ENCODE results near the gene PRPF19.

The PRPF19 gene

DNA sequence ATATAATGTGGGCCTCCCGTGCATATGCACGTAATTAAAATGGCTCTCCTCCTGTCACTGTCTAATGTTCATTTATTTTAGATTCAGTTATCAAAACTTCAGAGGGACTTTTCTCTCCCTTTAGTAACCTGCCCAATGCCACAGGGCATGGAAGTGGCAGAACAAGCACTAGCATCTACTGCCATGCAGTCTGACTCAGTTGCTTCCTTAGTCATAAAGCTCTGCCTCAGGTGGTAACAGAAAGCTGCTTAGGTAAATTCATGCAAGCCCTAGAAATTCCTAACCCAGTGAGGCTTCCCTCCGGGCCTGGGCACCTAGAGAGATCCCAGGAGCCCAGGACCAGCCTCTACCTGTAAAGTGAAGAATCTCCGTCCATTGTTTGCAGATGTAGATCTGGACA, 8.9 kb downstream of the PRPF19 start:
- DNase-seq (ENCODE audit: low spot score): no peak
- H3K27ac ChIP-seq: no peak overlapping the region
- ChIA-PET POLR2A (ENCODE audit: low non-redundant PET) (no interaction called here), CTCF (interaction anchor here (3.1 kb wide), 1 partner anchor 67 kb away, joined by 25 read pairs; no protein-coding TSS in a partner anchor)
- no peak for TF ChIP-seq CTCF (conservative IDR thresholded peaks at IDR 0.05; ENCODE audit: low read depth)

- POLR2A ChIA-PET (ENCODE audit: low non-redundant PET): no interaction called here
- no peak overlapping the region for H3K27ac ChIP-seq
- CTCF ChIA-PET: interaction anchor here (0.7 to 2.3 kb wide), 2 partner anchors 65 to 123 kb away, joined by 3 to 6 read pairs; no protein-coding TSS in a partner anchor
- no peak for TF ChIP-seq CTCF (conservative IDR thresholded peaks at IDR 0.05; ENCODE audit: low read depth)
- DNase-seq (ENCODE audit: low spot score): no peak
Observed at GRCh38 chr11:60895687-60896086, 10.7 kb downstream of the PRPF19 start.

DNA sequence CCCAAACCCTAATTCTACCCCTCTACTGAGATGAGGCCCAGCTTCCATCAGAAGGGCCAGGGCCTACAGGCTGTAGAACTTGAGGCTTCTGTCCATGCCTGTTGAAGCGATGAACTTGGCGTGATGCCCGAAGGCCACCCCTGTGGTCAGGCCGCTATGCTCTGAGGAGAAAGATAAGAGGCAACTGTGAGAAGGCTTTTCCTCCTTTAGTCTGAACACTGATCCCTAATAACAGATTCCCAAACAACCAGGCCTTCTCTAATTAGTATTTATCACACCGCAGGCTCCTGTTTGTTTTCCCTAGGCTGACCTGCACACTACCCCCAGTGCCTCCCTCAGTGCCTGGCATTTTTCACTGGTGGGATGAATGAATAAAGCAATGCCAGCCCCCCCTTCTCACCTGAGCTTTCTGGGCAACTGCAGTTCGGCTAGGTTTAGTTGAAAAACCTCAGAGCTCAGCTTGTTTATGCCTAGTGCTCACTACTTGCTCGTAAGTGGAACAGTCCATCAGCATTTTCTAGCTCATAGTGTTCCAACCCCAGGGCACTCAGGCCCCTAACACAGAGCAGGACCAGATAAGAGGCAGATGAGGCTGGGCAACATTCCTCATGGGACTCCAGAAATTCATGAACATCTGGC, 15.2 kb downstream of the PRPF19 start:
- ChIA-PET POLR2A (ENCODE audit: low non-redundant PET) (no interaction called here), CTCF (no interaction called here)
- no peak for TF ChIP-seq CTCF (conservative IDR thresholded peaks at IDR 0.05; ENCODE audit: low read depth)
- DNase-seq (ENCODE audit: low spot score): no peak
- no peak overlapping the region for H3K27ac ChIP-seq

DNA sequence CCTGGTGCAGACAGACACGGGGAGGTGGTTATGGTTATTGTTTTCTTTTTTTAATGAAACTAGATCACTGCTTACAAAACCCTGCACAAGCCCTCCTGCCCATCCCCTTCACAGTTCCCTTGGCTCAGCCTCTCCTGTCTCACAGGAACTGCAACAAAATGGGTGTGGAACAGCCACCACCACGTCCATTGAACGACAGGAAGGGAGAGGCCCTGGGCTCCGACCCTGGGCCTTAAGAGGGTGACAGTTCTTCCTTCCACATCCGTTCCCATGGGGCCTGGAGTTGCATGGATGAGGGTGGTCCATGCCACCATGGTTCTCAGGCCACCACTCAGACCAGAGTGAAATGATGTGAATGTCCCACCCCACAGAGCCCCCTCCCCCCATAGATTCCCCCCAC, 15.7 kb downstream of the PRPF19 start:
- ChIA-PET CTCF (no interaction called here), POLR2A (ENCODE audit: low non-redundant PET) (no interaction called here)
- no peak overlapping the region for H3K27ac ChIP-seq
- TF ChIP-seq CTCF (conservative IDR thresholded peaks at IDR 0.05; ENCODE audit: low read depth): no peak
- no peak for DNase-seq (ENCODE audit: low spot score)

DNA sequence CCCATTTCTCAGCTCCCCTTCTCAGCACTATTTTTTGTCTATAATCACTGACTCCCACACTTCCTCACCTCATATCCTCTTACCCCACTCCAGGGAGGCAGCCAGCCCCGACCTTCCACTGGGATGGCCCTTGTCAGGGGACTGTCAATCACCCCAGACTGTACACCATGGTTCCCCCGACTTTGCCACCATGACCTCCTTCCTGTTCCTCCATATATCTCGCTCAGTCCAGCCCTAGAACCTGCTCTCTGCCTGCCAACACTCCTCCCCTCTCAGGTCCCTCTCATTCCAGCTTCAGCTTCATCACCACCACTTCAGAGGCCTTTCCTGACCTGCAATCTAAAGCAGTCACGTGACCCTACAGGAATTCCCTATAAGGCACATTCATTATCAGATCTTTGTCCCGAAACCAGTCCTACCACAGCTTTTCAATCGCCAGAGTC, 16.5 kb downstream of the PRPF19 start:
- ChIA-PET CTCF (interaction anchor here (1.1 kb wide), 1 partner anchor 9 kb away, joined by 5 read pairs; no protein-coding TSS in a partner anchor), POLR2A (ENCODE audit: low non-redundant PET) (no interaction called here)
- no peak for TF ChIP-seq CTCF (conservative IDR thresholded peaks at IDR 0.05; ENCODE audit: low read depth)
- DNase-seq (ENCODE audit: low spot score): no peak
- H3K27ac ChIP-seq: peak overlapping the region; percentile 19; the same call in 1 of the 2 replicates

GRCh38 chr11:60887556-60887955, 18.8 kb downstream of the PRPF19 start:
- no peak overlapping the region for H3K27ac ChIP-seq
- no peak; the same call in 1 of the 2 replicates for TF ChIP-seq CTCF (conservative IDR thresholded peaks at IDR 0.05; ENCODE audit: low read depth)
- DNase-seq (ENCODE audit: low spot score): no peak
- POLR2A ChIA-PET (ENCODE audit: low non-redundant PET): no interaction called here
- CTCF ChIA-PET: interaction anchor here (0.5 to 1.6 kb wide), 8 partner anchors 12 to 379 kb away, joined by 3 to 15 read pairs (median 4); no protein-coding TSS in a partner anchor

All from RWPE1 (cell line).